GM23338 (cell line): ENCODE measurements around the gene VCX. TPM values are rescaled to one million over a fixed set of nuclear protein-coding genes. Genes with fewer than 3 reads are reported as not detected.

Experiments
- ATAC-seq: fragments of 200-7000 bp; cut with Tn5 transposase; 3 replicates; pipeline ENCODE4 v1.9.1; 2020
- DNase-seq: peaks from one replicate; pipeline ENCODE4 v3.0.0-alpha.2; 2015; ENCODE audit warnings: low spot score
- H2AFZ ChIP-seq: fragments of 200-600 bp; sonication (generic); 2 replicates; pipeline ENCODE4 v1.8.0; 2016; ENCODE audit warnings: antibody characterized with exemption, mild to moderate bottlenecking, moderate library complexity
- H3F3A ChIP-seq: fragments of 200-600 bp; sonication (generic); replicated peaks from 2 replicates; pipeline ENCODE4 v1.8.0; 2017; ENCODE audit warnings: antibody characterized with exemption, mixed run types, low read depth
- H3K27ac ChIP-seq: fragments of 200-600 bp; sonication (generic); 2 replicates; pipeline ENCODE4 v1.6.1; 2016; ENCODE audit warnings: low read depth
- H3K27me3 ChIP-seq: fragments of 200-600 bp; sonication (generic); 2 replicates; pipeline ENCODE4 v1.8.0; 2016; ENCODE audit warnings: mild to moderate bottlenecking, mixed run types, moderate library complexity; ENCODE audit not compliant: insufficient read depth
- H3K36me3 ChIP-seq: fragments of 200-600 bp; sonication (generic); 2 replicates; pipeline ENCODE4 v1.8.0; 2016; ENCODE audit warnings: mild to moderate bottlenecking; ENCODE audit not compliant: insufficient read depth
- H3K4me1 ChIP-seq: fragments of 200-600 bp; sonication (generic); 2 replicates; pipeline ENCODE4 v1.8.0; 2016; ENCODE audit warnings: mild to moderate bottlenecking, moderate library complexity; ENCODE audit not compliant: insufficient read depth
- H3K4me2 ChIP-seq: fragments of 200-600 bp; sonication (generic); 2 replicates; pipeline ENCODE4 v1.7.1; 2017; ENCODE audit warnings: mixed run types
- H3K4me3 ChIP-seq: fragments of 200-600 bp; sonication (generic); 2 replicates; pipeline ENCODE4 v1.6.1; 2016; ENCODE audit warnings: mixed run types
- H3K79me2 ChIP-seq: fragments of 200-600 bp; sonication (generic); replicated peaks from 2 replicates; pipeline ENCODE4 v1.8.0; 2017; ENCODE audit warnings: mild to moderate bottlenecking; ENCODE audit not compliant: insufficient read depth
- H3K9me2 ChIP-seq: fragments of 200-600 bp; sonication (generic); 2 replicates; pipeline ENCODE4 v1.8.0; 2017; ENCODE audit not compliant: insufficient read depth
- H4K20me1 ChIP-seq: fragments of 200-600 bp; sonication (generic); replicated peaks from 2 replicates; pipeline ENCODE4 v1.8.0; 2017; ENCODE audit warnings: mild to moderate bottlenecking; ENCODE audit not compliant: insufficient read depth
- H3K27ac Mint-ChIP-seq: 2 replicates; pipeline ENCODE4 v1.8.0; 2020; ENCODE audit warnings: inconsistent platforms, mild to moderate bottlenecking, moderate library complexity, mixed read lengths
- H3K27me3 Mint-ChIP-seq: 3 replicates; pipeline ENCODE4 v1.8.0; 2022; ENCODE audit warnings: low read depth, mild to moderate bottlenecking, moderate library complexity, mixed read lengths, inconsistent platforms; ENCODE audit not compliant: insufficient read depth, poor library complexity
- H3K36me3 Mint-ChIP-seq: 3 replicates; pipeline ENCODE4 v1.8.0; 2021; ENCODE audit warnings: low read depth, mild to moderate bottlenecking, inconsistent platforms, moderate library complexity, mixed read lengths
- H3K4me1 Mint-ChIP-seq: 3 replicates; pipeline ENCODE4 v1.8.0; 2020; ENCODE audit warnings: mild to moderate bottlenecking, inconsistent platforms, mixed read lengths
- H3K4me3 Mint-ChIP-seq: 3 replicates; pipeline ENCODE4 v1.8.0; 2021; ENCODE audit warnings: moderate library complexity, mild to moderate bottlenecking, inconsistent platforms, mixed read lengths
- H3K9me3 Mint-ChIP-seq: 3 replicates; pipeline ENCODE4 v1.8.0; 2020; ENCODE audit warnings: moderate library complexity, mild to moderate bottlenecking, inconsistent platforms, mixed read lengths
- CREB1 ChIP-seq: fragments of 250-450 bp; sonication (Bioruptor Pico); IDR thresholded peaks from 2 replicates; pipeline ENCODE4 v1.5.0; 2020; ENCODE audit warnings: low read depth, mild to moderate bottlenecking, moderate library complexity
- EZH2phosphoT487 ChIP-seq: fragments of 200-600 bp; sonication (generic); IDR thresholded peaks from one replicate; pipeline ENCODE4 v1.8.1; 2018; ENCODE audit warnings: antibody characterized with exemption; ENCODE audit not compliant: unreplicated experiment
- JUNB ChIP-seq: IDR thresholded peaks from one replicate; pipeline ENCODE4 v1.6.1; 2016; ENCODE audit warnings: antibody characterized with exemption; ENCODE audit not compliant: unreplicated experiment
- POLR2AphosphoS5 ChIP-seq: IDR thresholded peaks from 2 replicates; pipeline ENCODE4 v1.6.1; 2016; ENCODE audit warnings: antibody characterized with exemption, low read depth
- STAT1 ChIP-seq: IDR thresholded peaks from one replicate; pipeline ENCODE4 v1.6.1; 2016; ENCODE audit warnings: antibody characterized with exemption; ENCODE audit not compliant: unreplicated experiment
- ZNF114 ChIP-seq: fragments of 250-450 bp; sonication (Bioruptor Pico); IDR thresholded peaks from 2 replicates; pipeline ENCODE4 v1.5.0; 2020; ENCODE audit warnings: mild to moderate bottlenecking, moderate library complexity
- ZNF331 ChIP-seq: fragments of 250-450 bp; sonication (Bioruptor Pico); IDR thresholded peaks from 2 replicates; pipeline ENCODE4 v1.5.0; 2020; ENCODE audit warnings: low read depth, mild to moderate bottlenecking, moderate library complexity
- ZNF462 ChIP-seq: fragments of 250-450 bp; sonication (Bioruptor Pico); IDR thresholded peaks from 2 replicates; pipeline ENCODE4 v1.5.0; 2020; ENCODE audit warnings: mild to moderate bottlenecking, moderate library complexity
- polyA plus RNA-seq: library from polyadenylated mRNA; unstranded; fragments of >200 nt; fragmentation: Nextera tagmentation; extraction: Ambion mirVana; gene quantifications from 2 replicates; pipeline ENCODE4 v1.2.1, GENCODE V29; 2016
- total RNA-seq: library from RNA; depleted of rRNA; stranded (reverse); fragments of >200 nt; shearing (Covaris generic); gene quantifications from 2 replicates; pipeline ENCODE4 v1.2.3, GENCODE V29; 2014
- TF ChIP-seq, protein P1 (sequence below): IDR thresholded peaks from 2 replicates; pipeline ENCODE4 v1.6.1; 2016; ENCODE audit warnings: antibody characterized with exemption
- TF ChIP-seq, protein P2 (sequence below): IDR thresholded peaks from one replicate; pipeline ENCODE4 v1.6.1; 2018; ENCODE audit warnings: antibody characterized with exemption; ENCODE audit not compliant: unreplicated experiment

VCX gene
- total and polyA plus RNA-seq, 2 experiments from 2014 or later = 0.49 to 0.66 TPM

GRCh38 chrX:7801711-7802110, 41.3 kb upstream of the VCX start (continued):
- TF ChIP-seq, protein P1, sequence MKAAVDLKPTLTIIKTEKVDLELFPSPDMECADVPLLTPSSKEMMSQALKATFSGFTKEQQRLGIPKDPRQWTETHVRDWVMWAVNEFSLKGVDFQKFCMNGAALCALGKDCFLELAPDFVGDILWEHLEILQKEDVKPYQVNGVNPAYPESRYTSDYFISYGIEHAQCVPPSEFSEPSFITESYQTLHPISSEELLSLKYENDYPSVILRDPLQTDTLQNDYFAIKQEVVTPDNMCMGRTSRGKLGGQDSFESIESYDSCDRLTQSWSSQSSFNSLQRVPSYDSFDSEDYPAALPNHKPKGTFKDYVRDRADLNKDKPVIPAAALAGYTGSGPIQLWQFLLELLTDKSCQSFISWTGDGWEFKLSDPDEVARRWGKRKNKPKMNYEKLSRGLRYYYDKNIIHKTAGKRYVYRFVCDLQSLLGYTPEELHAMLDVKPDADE = no peak
- TF ChIP-seq POLR2AphosphoS5 (no peak), ZNF114 (no peak), ZNF331 (CRISPR knock-in tag) (no peak), JUNB (no peak), ZNF462 (CRISPR knock-in tag) (no peak), STAT1 (no peak)

- H3K4me1 Mint-ChIP-seq = peaks cover 2% of the 10 kb centered on the region; the same call in 1 of the 3 replicates
- Histone ChIP-seq H2AFZ (no peak overlapping the region), H3K9me2 (no peaks in the 10 kb centered on the region), H3K4me3 (no peak overlapping the region), H3F3A (no peaks in the 10 kb centered on the region), H3K27ac (no peak overlapping the region), H4K20me1 (no peaks in the 10 kb centered on the region), H3K79me2 (no peaks in the 10 kb centered on the region), H3K4me2 (no peak overlapping the region), H3K36me3 (no peaks in the 10 kb centered on the region), H3K27me3 (peaks cover 7% of the 10 kb centered on the region; the same call in 1 of the 2 replicates), H3K4me1 (no peaks in the 10 kb centered on the region)
- DNase-seq (no peak), ATAC-seq (no peak)
- H3K4me3 Mint-ChIP-seq = no peak overlapping the region
- H3K36me3 Mint-ChIP-seq = no peaks in the 10 kb centered on the region
- H3K9me3 Mint-ChIP-seq = no peaks in the 10 kb centered on the region
- no peak overlapping the region for H3K27ac Mint-ChIP-seq
- peaks cover 2% of the 10 kb centered on the region for H3K27me3 Mint-ChIP-seq
- TF ChIP-seq, protein P1 = no peak
- TF ChIP-seq EZH2phosphoT487 (no peak), ZNF331 (CRISPR knock-in tag) (no peak), CREB1 (CRISPR knock-in tag) (no peak), POLR2AphosphoS5 (no peak), JUNB (no peak)
- TF ChIP-seq, protein P2, sequence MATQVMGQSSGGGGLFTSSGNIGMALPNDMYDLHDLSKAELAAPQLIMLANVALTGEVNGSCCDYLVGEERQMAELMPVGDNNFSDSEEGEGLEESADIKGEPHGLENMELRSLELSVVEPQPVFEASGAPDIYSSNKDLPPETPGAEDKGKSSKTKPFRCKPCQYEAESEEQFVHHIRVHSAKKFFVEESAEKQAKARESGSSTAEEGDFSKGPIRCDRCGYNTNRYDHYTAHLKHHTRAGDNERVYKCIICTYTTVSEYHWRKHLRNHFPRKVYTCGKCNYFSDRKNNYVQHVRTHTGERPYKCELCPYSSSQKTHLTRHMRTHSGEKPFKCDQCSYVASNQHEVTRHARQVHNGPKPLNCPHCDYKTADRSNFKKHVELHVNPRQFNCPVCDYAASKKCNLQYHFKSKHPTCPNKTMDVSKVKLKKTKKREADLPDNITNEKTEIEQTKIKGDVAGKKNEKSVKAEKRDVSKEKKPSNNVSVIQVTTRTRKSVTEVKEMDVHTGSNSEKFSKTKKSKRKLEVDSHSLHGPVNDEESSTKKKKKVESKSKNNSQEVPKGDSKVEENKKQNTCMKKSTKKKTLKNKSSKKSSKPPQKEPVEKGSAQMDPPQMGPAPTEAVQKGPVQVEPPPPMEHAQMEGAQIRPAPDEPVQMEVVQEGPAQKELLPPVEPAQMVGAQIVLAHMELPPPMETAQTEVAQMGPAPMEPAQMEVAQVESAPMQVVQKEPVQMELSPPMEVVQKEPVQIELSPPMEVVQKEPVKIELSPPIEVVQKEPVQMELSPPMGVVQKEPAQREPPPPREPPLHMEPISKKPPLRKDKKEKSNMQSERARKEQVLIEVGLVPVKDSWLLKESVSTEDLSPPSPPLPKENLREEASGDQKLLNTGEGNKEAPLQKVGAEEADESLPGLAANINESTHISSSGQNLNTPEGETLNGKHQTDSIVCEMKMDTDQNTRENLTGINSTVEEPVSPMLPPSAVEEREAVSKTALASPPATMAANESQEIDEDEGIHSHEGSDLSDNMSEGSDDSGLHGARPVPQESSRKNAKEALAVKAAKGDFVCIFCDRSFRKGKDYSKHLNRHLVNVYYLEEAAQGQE = no peak
Observed at GRCh38 chrX:7815166-7815805, 27.7 kb upstream of the VCX start.
